ENCODE results near the gene POU3F3. TPM values are rescaled to one million over a fixed set of nuclear protein-coding genes. Genes with fewer than 3 reads are reported as not detected.

Gene POU3F3
- total RNA-seq, 1 experiment from 2014 or later, result not detected

DNA sequence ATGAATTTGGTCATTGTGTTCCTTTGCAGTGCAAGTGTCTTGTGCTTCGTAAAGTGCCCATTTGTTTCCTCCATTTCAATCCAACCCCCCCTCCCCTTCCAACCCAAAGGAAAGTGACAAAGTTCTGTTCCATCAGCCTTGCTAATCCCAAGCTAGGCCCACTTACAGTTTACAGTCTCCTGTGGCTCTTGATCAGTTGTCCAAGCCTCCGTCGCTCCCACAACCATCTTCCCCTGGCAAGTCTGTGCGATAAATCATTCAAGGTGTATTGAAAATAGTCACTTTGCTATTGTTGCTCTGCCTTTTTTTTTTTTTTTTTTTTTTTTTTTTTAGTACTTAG, 6.5 kb downstream of the POU3F3 start:
- DNase-seq (ENCODE audit: low read depth), result no peak

DNA sequence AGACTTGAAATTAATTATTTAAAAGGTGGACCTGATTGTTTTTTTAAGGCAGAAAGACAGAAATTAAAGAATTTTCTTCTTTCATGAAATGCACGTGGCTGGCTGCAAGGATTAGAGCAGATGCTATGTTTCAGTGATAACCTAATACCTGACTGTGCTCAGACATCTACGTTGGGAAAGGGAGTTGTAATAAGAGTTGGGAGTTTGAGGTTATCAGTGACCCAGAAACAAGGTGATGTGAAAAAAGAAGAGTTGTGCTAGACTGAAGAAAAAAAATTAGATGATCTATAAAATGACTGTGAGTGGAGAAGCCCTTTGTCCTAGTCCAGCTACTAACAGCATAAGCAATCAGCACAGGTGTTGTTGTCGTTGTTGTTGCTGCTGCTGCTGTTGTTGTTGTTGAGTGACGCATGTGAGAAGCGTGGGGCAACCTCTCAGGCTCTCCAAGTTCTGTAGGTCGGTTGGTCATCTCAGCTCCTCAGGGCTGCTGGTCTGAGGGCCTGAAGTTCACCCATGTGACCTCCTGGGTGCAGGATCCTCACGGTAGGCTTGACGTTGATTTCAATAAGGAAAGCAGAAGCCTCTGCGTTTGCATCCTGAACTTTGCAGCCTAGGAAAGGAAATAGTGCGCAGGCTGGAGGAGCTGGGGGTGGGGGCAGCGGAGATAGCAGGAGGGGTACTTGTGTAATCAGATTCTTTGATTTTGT, 7.6 kb downstream of the POU3F3 start:
- no peak for DNase-seq (ENCODE audit: low read depth)

DNA sequence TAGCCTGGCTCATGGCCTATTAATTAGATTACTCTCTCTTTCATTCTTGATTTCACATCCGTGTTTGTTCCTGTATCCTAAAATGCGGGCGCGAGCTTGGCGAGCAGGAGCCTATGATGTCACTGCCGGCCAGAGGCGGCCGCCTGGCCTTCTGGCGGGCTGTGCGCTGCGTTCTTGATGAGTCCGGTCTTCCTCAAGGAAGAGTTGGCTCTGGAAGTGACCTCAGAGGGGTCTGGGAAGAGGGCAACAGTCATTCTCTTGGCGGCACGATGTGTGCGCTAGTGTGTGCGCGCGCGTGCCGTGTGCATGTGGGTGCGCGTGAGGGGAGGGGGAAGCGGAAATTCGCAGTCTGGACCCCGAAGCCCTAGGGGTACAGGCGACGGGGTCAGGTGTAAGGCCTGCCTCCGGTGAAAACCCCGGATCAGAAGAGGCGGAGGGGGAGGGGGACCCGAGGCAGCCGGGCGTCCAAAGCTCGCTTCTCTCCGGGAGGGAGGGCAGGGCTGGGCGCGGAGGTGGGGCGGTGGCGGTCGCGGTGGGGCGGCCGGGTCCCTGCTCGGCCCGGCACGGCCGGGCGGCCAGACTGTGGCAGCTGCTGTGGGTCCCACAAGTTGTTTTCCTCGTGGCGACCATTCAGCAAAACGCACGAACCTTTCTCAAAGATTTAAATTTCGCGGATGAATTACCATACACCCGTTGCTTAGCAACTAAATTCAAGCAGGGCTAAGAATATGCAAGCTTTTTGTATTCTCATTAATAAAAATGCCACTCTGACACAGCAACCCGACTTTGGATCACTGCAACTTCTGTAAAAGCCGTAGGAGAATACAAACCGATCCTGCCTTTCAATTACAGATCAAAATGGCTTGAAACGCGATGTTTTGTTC, 8.4 kb downstream of the POU3F3 start:
- DNase-seq (ENCODE audit: low read depth), result no peak

DNA sequence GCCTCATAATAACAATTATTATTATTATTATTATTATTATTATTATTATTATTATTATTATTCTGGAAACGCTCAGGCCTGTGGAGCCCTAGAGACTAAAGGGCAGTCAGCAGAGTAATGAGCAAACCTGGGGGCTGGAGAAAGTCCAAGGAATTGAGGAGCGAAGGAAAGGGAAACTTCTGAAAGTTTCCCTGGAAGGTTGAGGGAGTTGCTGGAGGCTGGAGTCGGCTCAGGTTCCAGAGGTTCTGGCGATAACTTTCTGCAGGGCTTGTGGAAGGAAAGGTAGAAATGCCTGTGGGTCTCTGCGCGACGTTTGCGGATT, 9.2 kb downstream of the POU3F3 start:
- DNase-seq (ENCODE audit: low read depth), result no peak

DNA sequence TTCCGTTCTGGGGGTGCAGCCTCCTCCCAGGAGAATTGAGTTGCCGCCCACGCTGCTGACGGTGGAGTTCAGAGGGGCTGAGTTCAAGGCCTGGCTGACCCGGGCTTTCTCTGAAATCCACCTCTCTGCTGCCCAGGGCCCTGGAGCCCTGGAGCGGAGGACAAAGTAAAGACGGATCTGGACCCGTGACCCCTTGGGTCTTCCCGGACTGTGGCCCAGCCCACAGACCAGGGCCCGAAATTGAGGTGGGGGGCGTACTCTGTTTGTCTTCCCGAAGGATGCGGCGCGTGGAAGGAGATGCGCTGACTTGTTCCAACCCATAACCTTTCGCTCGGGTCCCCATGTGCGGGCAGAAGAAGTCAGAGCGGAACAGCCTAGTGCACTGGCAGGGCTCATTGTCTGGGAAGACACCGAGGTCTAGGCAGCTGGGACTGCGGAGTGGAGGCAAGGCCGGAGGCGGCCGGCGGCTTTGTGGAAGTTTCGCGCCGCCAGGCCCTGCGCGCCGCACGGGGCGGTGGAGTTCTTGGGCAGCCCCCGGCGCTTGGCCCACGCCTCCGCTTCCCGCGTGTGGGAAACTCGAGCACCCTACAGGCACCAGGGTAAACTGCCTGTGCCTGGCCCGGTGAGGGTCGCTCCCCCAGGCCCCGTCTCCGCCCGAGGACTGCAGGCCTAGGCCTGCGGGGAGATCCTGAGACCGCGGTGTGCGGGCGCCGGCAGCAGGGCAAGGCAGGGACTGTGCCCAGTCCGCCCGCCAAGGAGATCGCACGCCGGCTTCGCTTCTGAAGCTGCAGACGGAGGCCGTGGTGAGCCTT, 9.8 kb downstream of the POU3F3 start:
- DNase-seq (ENCODE audit: low read depth), result no peak

DNA sequence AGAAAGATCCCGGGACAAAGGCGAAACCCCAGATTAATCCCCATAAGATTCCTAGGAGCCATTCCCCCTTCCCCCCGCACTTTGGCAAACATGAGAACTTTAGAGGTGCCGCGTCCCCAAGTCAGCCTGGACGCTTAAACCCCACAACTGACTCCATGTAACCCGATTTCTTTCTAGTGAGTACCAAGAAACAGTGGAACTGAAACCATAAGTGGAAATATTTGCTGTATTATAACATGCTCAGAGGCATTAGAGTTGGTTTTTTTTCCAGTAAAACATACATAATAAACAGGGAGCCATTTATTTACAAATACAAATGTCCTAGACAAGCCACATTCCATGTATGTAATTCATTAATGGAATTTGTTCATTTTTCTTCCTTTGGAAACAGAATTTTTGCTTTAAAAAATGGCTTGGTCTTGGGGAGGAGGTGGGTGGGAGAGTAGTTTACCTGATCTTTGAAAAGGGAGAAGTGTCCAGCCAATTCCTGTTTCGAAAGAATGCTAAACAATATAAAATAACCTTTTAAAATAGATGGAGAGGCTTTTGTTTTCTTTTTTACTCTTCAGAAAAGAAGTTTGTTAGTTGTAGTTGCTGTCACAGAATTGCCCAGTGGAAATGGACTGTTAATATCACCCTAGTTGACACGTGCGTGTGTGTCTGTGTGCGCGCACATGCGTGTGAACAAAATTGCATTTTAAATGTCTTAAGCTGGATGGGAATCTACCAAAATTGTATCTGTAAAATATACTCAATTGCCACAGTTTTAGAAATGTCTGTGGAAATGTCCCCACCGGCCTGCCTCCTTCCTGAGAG, 10.6 kb downstream of the POU3F3 start:
- no peak for DNase-seq (ENCODE audit: low read depth)

DNA sequence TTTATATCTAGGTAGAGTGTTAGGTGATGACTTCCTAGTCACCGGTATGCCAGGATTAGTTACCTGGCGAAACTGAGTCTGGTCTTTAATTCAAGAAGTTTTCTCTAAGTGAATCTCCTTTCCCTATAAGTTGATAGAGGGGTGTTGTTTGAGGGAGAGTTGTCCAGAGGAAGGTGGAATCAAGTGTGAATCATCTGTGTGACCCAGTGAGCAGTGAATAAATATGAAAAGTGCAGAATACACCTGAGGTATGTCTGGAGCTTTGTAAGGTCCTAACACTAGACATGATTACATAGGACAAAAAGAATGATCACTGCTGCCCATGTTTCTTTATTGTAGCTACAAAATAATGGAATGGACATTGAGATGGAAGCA, 11.2 kb downstream of the POU3F3 start:
- no peak for DNase-seq (ENCODE audit: low read depth)

DNA sequence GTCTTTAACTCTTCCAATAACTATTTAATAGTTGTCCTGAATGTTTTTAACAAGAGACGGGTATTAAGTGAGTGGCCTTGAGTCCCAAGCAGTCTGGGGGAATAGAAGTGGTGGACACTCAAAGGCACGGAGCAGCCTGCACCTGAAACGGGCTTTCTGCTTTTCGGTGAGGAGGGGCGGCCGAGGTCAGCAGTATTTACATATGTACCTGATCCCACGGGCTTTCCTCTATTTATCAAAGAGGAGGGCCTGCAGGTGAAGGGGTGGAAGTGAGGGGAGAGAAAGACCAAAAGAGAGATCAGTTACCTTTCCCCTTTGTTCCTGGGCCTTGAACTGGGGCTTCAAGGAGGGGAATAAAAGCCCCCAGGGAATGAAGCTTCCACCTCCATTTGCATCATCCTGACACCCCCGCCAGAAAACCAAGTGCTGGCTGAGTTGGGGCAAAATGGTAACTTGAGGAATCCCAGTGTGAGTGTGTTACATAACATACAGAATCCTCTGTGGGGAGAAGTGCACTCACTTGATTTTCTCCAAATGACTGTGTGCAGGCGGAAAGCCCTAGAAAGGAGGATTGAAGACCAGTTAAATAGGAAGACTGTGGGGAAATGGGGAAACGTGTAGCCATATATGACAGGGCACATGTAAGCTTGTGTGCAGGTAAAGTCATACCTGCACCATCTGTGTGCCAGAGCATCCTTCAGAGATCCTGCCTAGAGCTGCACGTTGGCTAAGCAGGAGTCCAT, 12.4 kb downstream of the POU3F3 start:
- DNase-seq (ENCODE audit: low read depth), result no peak

DNA sequence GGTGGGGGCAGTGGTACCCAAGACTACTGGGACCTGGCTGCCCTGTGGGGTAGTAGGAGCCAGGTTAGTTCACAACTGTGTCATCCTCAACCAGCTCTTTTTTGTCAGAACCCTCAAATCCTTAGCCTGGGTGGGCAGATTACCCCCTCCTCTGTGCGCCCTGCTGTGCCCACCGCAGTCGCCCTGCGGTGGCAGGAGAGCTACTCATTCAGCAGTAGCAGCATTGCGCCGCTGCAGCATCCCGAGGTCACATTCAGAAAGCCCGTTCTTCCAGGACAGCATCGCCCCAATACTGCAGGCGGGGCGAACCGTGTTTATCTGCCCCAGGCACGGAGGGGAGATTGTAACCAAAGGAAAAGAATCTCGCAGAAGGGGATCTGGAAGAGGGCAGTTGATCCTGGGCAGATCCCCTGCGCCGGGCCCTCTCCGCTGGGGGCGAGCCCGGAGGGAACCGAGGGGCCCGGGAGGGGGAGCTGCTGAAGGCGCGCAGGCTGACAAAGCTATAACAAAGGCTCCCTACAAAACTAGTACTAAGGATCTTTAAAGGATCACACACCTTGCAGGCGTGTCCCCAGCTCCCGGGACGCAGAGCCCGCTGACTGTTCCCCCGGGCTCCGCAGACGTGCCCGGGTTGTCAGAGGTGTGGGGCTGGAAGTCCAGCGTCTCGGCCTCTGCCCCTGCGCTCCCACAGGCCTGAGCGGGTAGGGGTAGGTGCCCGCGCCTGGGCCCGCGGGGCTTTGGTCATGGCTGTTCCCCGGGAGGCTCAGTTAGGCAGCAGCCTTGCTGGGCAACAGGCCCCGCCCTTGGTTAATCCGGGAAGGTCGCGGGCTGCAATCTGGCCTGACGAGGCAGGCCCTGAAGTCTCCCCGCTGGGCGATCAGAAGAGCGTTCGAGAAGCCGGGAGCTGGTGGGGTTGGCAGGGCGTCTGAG, 13.2 kb downstream of the POU3F3 start:
- no peak for DNase-seq (ENCODE audit: low read depth)

DNA sequence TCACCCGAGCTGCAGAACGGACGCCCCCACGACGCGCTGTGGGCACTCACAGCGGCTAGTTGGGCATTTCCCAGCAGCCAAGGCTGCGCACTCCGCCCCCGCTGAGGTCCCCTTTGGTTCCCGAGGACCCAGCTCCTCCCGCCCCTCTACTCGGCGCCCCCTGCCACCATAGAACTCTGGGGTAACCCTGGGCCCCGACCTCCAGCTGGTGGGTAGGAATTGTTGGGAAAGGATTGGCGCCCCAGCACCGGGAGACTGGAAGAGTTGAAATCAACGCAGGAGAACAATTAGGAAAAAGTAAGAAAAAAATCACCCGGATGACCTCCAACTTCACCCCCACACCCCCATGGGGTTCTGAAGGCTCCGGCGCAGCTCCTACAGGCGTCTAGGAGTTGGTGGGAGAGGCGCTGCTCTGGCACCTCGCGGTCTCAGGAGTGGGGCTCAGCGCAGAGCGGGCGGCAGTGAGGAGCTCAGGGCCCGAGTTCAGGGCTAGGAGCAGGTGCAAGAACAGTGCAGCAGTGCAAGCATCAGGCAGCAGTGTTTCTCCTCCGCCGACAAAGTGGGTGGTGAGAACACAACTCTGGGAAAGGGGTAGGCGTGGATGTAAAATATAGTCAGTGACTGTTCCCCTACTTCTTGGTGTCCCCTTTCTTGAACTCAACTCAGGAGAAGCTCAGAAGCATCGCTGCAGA, 14.0 kb downstream of the POU3F3 start:
- DNase-seq (ENCODE audit: low read depth), result no peak

DNA sequence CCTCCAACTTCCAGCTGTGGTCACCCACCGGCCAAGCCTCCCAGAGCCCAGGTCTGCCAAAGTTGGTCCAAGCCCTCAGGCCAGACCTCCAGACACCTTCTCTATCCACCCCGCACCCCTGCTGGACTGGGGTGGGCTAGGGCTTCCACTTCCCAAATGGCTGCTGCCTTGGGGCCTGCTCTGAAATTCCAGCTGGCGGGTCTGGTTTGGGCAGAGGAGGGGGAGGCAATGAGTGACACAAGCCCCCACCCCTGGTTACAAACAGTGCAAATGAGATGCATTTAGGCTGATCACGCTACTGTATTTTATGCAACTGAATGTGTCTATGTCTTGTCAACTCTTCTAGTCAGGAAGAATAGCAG, 14.6 kb downstream of the POU3F3 start:
- no peak for DNase-seq (ENCODE audit: low read depth)

DNA sequence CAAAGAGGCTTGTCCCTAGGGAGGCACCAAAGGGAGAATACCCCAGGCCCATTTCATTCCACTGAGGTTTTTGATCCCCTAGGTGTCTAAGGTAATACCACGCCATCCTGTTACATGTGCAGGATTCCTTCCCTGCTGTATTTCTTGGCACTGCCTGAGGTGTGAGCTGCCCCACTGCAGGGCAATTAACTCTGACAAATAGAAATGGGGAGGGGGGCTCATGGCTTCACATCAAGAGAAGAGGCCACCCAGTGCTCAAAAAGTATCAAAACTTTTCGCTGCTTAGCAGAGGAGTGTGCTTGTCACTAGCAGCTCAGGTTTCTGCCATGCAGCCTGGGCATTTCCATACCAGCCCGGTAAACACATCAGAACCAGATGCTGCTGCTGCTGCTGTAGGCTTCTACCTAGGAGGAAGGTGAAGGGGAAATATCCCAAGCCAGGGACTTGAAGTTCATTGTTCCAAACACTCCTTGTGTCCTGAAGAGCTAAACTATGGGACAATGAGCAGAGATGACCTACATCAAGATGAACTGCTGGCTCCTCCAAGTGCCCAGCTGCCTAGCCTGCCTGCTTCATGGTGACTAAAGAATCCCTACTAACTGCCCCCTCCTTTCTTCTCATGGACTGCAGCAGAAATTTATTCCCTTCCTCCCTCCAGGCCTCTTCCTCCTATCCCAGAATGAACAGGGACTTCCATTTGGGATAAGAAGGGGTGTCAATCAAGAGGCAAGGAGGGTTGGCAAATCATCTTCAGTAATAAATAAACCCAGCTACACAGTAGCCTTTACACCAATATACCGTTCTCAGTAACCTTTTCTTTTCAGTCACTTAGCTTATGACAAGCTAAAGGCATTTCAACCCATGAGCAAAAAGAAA, 16.4 kb downstream of the POU3F3 start:
- no peak for DNase-seq (ENCODE audit: low read depth)

DNA sequence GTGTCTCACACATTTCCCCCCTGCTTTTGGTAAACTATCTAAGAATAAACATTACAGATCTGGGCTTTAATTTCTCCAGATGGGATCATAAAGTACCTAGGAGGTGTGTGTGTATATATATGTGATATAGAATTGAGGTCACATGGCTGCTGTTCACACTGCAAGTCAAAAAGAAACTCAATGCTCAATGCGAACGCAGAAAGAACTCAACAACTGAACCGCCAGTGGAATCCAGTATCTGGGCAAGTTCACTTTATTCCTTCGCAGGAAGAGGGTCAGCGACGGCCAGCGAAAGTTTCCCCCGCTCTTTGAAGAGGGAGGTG, 17.7 kb downstream of the POU3F3 start:
- DNase-seq (ENCODE audit: low read depth), result no peak

DNA sequence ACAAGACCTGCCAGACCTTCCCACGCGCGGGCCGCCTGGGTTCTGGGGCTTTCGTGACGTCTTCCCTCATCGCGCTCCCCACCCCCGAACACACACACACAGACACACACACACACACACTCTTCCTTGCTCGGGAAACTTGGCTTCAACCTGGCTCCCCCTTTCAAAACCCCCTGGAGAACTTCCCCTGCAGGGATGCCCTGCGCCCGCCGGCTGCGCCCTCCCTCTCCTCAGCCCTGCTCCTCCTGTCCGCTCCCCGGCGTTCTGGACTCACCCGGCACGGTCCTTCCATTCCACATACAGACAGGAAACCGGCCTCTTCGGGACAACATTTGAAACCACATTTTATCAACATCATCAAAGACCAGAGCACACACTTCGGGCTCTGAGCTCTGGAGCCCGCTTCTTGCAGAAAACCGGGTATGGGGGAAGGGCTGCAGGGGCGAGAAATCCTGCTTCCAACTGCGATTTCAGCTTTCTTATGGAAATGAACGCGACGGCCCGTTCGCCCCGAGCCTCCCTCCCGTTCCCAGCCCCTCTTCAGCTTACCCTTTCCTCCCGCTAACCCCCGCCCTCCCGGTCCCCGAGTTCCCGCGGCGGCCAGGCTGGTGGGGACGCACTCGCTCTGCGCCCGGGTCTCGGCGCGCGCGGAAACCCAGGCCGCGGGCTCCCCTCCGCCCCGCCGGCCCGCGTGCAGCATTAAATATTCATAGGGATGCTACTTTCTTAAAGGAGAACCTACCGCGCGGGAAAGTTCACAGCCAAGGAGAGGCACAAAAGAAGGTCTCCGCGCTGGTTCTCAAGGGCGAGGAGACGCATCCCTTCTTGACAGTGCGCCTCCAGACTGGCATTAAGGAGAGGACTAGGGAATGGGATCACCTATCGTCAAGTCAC, 18.3 kb downstream of the POU3F3 start:
- no peak for DNase-seq (ENCODE audit: low read depth)

DNA sequence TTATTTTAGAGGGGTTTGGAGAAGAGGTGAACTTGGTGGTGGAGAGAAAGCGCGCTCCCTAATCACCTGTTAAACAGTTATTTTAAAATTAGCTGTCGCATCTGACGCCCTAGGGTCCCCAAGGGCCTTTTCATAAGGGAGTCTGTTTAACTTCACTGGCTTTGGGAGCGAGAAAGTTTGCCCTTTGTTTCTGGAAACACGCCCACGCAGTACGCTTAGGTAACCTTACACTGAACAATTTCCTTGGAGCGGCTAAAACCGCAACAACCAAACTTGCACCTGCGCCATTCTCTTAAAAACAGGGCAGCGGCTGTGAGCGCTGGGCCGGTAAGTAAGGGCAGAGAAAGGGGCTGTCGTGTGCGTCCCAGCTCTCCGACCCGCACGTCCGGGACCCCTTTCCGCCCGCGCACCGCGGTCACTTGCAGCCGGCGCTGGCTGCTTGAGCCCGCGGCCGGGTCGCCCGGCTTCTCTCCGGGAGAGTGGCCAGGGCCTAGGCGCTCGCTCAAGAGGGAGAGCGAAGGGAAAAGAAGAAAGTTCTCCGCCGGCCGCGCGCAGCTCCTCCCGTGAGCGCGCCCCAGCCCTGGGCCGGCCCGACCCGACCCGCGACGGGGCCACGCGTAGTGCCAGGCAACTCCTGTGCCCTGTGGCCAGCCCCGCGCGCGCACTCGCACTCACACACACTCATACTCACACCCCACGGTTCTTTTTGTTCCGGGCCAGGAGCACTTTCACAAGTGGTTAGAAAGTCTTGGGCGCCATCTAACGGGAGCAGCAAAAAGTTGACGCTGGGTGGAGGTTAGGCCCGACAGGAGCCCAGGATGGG, 19.2 kb downstream of the POU3F3 start:
- DNase-seq (ENCODE audit: low read depth), result peak; percentile 44

DNA sequence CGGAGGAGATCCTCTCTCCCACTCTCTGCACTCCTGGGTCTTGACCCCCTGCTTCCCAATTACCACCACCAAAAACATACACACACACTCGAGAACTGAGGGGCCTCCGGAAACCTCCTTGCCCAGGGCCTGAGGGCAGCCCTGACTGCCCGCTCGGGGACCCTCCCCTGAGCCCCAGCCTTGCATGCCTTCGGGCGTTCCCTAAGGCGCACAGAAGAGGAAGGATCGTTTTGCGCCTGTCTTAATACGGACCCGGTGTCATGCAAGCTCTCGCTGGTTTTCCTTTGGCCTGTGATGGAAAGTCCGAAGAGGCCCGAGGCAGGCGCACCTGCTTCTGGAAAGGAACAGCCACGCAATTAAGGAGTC, 19.8 kb downstream of the POU3F3 start:
- no peak for DNase-seq (ENCODE audit: low read depth)

All from HT1080 (cell line).